ENCODE results near the gene FAF2. TPM values are rescaled to one million over a fixed set of nuclear protein-coding genes. Genes with fewer than 3 reads are reported as not detected.

Gene FAF2
- total and polyA plus RNA-seq, 2 donors (not counting 3 experiments of a cell fraction or from before 2014, with no cell fraction given) = 27.9 to 43.5 TPM

- Histone ChIP-seq H3K79me2 (ENCODE audit: control insufficient read depth, insufficient read depth, low read length) (peaks cover 33% of the 10 kb centered on the region), H3K4me1 (ENCODE audit: control insufficient read depth, extremely low read depth, insufficient read depth, low read length) (peaks cover 28% of the 10 kb centered on the region), H2AFZ (ENCODE audit: low read depth, low read length) (no peak overlapping the region), H3K4me3 (replicated peaks in 1 of 3; ENCODE audit: insufficient read depth in 1 of 3, low read depth in 1 of 3, low read length in 3 of 3) (no peak overlapping the region), H3K9me3 (replicated peaks; ENCODE audit: control insufficient read depth, insufficient read depth, low read length) (no peaks in the 10 kb centered on the region), H3K27ac (ENCODE audit: insufficient read depth, low read depth, low read length) (no peak overlapping the region), H3K9me1 (replicated peaks; ENCODE audit: control insufficient read depth, extremely low read depth, insufficient read depth, low read length) (no peaks in the 10 kb centered on the region), H3K36me3 (ENCODE audit: control insufficient read depth in 2 of 2, extremely low read depth in 1 of 2, insufficient read depth in 2 of 2, low read length in 2 of 2) (peaks cover 9 to 36% of the 10 kb centered on the region in 2 experiments), H3K4me2 (ENCODE audit: insufficient read depth, low read length) (no peak overlapping the region), H4K20me1 (replicated peaks; ENCODE audit: control insufficient read depth, extremely low read depth, insufficient read depth, low read length) (no peaks in the 10 kb centered on the region), H3K9ac (replicated peaks; ENCODE audit: extremely low read depth, insufficient read depth, low read length) (no peak overlapping the region), H3K27me3 (ENCODE audit: control insufficient read depth in 2 of 2, insufficient read depth in 2 of 2, low read length in 2 of 2) (no peaks in the 10 kb centered on the region)
- no peak for DNase-seq (ENCODE audit: low read depth, low spot score)
- dilution Hi-C loops (cut with MboI; ENCODE audit: extremely low pct_ligation_motif_present, low sequenced_read_pairs) = no loop called here
- BruUV-seq (replicated peaks) = no TSS peak
- intact Hi-C loops (cut with micrococcal nuclease) = loop anchor here (10.0 kb wide), 2 partner anchors 462 to 962 kb away; partner anchors contain the start of gene PDLIM7
- ChIA-PET POLR2A (no interaction called here), CTCF (interaction anchor here (1.1 kb wide), 1 partner anchor 18 kb away, joined by 3 read pairs; no protein-coding TSS in a partner anchor)
- FAIRE-seq = no peak
- no peak for TF ChIP-seq JUN (IDR thresholded peaks at IDR 0.05; ENCODE audit: borderline replicate concordance, insufficient read depth, insufficient read length, low read depth)
- no peak for TF ChIP-seq POLR2A (IDR thresholded peaks at IDR 0.05; ENCODE audit: low read depth, low read length)
Observed at GRCh38 chr5:176532795-176533194, 84.6 kb downstream of the FAF2 start.

- Histone ChIP-seq H4K20me1 (replicated peaks; ENCODE audit: control insufficient read depth, extremely low read depth, insufficient read depth, low read length) (no peaks in the 10 kb centered on the region), H3K9me1 (replicated peaks; ENCODE audit: control insufficient read depth, extremely low read depth, insufficient read depth, low read length) (no peaks in the 10 kb centered on the region), H3K9ac (replicated peaks; ENCODE audit: extremely low read depth, insufficient read depth, low read length) (no peak overlapping the region), H3K4me1 (ENCODE audit: control insufficient read depth, extremely low read depth, insufficient read depth, low read length) (peaks cover 33% of the 10 kb centered on the region), H3K79me2 (ENCODE audit: control insufficient read depth, insufficient read depth, low read length) (peaks cover 33% of the 10 kb centered on the region), H2AFZ (ENCODE audit: low read depth, low read length) (no peak overlapping the region), H3K36me3 (ENCODE audit: control insufficient read depth in 2 of 2, extremely low read depth in 1 of 2, insufficient read depth in 2 of 2, low read length in 2 of 2) (peaks cover 9 to 30% of the 10 kb centered on the region in 2 experiments), H3K27ac (ENCODE audit: insufficient read depth, low read depth, low read length) (no peak overlapping the region), H3K9me3 (replicated peaks; ENCODE audit: control insufficient read depth, insufficient read depth, low read length) (no peaks in the 10 kb centered on the region), H3K4me3 (replicated peaks in 1 of 3; ENCODE audit: insufficient read depth in 1 of 3, low read depth in 1 of 3, low read length in 3 of 3) (no peak overlapping the region), H3K4me2 (ENCODE audit: insufficient read depth, low read length) (no peak overlapping the region), H3K27me3 (ENCODE audit: control insufficient read depth in 2 of 2, insufficient read depth in 2 of 2, low read length in 2 of 2) (no peaks in the 10 kb centered on the region)
- FAIRE-seq (no peak), DNase-seq (ENCODE audit: low read depth, low spot score) (no peak)
- CTCF ChIA-PET = interaction anchor here (1.2 to 1.6 kb wide), 2 partner anchors 10 to 117 kb away, joined by 5 to 15 read pairs; partner anchors contain the start of gene CLTB
- intact Hi-C loops (cut with micrococcal nuclease) = loop anchor here (10.0 kb wide), 2 partner anchors 461 to 961 kb away; partner anchors contain the start of gene PDLIM7
- BruUV-seq (replicated peaks) = no TSS peak
- POLR2A ChIA-PET = no interaction called here
- dilution Hi-C loops (cut with MboI; ENCODE audit: extremely low pct_ligation_motif_present, low sequenced_read_pairs) = no loop called here
- TF ChIP-seq POLR2A (IDR thresholded peaks at IDR 0.05; ENCODE audit: low read depth, low read length) (no peak), POLR2AphosphoS5 (IDR thresholded peaks at IDR 0.05; ENCODE audit: insufficient read depth, low read depth, low read length) (no peak), GATA2 (IDR thresholded peaks at IDR 0.05; ENCODE audit: insufficient read depth, insufficient read length, low read depth, low read length) (no peak), FOS (IDR thresholded peaks at IDR 0.05; ENCODE audit: borderline replicate concordance, insufficient read depth, low read length) (no peak), CTCF (IDR thresholded peaks at IDR 0.05; ENCODE audit: extremely low read depth in 1 of 2, insufficient read depth in 1 of 2, low read depth in 1 of 2, low read length in 2 of 2) (no peak), EZH2 (IDR thresholded peaks at IDR 0.05; ENCODE audit: borderline replicate concordance, low read depth, low read length, severe bottlenecking) (no peak), MYC (IDR thresholded peaks at IDR 0.05; ENCODE audit: low read depth, low read length) (no peak), MAX (IDR thresholded peaks at IDR 0.05; ENCODE audit: insufficient read depth, insufficient read length) (no peak), JUN (IDR thresholded peaks at IDR 0.05; ENCODE audit: borderline replicate concordance, insufficient read depth, insufficient read length, low read depth) (no peak)
Observed at GRCh38 chr5:176533390-176533789, 85.2 kb downstream of the FAF2 start.

Measured in endothelial cell of umbilical vein (primary cell).